Astrocyte (in vitro differentiated cells and primary cell): ENCODE results near the gene LIPM.

Source experiments
- CTCF ChIP-seq: IDR thresholded peaks from 2 replicates; pipeline ENCODE4 v1.5.1; 2011; ENCODE audit warnings: low read depth, mild to moderate bottlenecking, inconsistent platforms, low read length, moderate library complexity; ENCODE audit not compliant: insufficient read depth
- EZH2 ChIP-seq: IDR thresholded peaks from 2 replicates; pipeline ENCODE4 v1.6.1; 2012; ENCODE audit warnings: mild to moderate bottlenecking, low read length, inconsistent platforms; ENCODE audit not compliant: insufficient read depth

- TF ChIP-seq CTCF: no peak
- TF ChIP-seq EZH2: no peak
Observed at GRCh38 chr10:88840104-88840503, 37.6 kb downstream of the LIPM start.
